SH-SY5Y (cell line): ENCODE data around the gene MAN1A1.

Source experiments
- GATA2 ChIP-seq: IDR thresholded peaks from 2 replicates; pipeline ENCODE4 v1.6.1; 2011; ENCODE audit warnings: mild to moderate bottlenecking, low read depth, low read length
- GATA3 ChIP-seq: IDR thresholded peaks from 2 replicates; pipeline ENCODE4 v1.6.1; 2011; ENCODE audit warnings: low read depth, mild to moderate bottlenecking, low read length, moderate library complexity

Gene MAN1A1

GRCh38 chr6:119269266-119270103 lies 80.1 kb downstream of the MAN1A1 start:
- TF ChIP-seq GATA2 = no peak
- no peak for TF ChIP-seq GATA3

DNA sequence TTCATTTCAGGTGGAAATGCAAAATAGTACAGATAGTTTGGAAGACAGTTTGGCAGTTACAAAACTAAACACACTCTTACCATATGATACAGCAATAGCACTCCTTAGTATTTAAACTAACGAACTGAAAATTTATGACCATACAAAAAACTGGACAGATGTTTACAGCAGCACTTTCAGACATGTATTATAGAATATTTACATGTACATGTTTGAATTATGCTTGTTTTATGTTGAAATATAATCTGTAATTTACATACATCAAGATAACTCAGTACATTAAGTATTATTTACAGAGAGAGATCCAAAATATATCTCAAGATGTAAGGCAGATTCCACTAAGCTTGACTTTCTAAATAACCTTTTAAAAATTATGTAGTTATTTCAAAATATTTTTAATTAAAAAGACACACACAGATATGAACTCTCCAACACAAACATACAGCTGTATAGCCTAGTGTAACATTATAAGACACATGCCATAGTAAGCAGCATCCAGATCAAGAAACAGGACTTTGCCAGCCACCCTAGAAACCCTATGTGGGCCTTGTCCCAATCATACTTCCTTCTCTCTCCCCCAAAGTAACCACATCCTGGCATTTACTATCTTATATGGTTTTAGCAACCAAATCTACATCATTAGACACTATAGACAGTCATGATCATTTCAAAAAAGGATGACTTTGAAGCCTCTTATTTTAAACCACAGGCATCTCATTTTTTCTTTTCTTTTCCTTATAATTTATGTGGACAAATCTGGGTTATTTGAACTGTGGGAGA lies 82.2 kb downstream of the MAN1A1 start:
- TF ChIP-seq GATA2 = no peak
- TF ChIP-seq GATA3 = no peak

- no peak for TF ChIP-seq GATA2
- no peak for TF ChIP-seq GATA3
These were observed 84.6 kb downstream of the MAN1A1 start for GRCh38 chr6:119264854-119265397.

GRCh38 chr6:119262612-119263011 lies 86.9 kb downstream of the MAN1A1 start:
- TF ChIP-seq GATA3 (no peak), GATA2 (no peak)

DNA sequence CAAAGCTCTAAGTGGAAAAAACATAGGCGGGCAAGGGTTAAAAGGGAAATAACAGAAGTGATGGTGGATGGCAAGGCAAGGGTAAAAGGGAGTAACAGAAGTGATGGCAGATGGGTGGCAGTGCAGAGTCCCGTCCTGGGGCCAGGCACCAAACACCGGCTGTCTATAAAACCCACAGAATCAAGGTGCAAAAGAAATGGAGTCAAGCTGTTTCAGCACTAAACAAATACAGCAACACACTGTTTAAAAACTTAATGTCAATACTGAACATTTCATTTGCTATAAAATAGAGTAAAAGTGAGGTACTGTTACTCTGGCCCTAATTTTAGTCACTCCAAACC lies 87.6 kb downstream of the MAN1A1 start:
- TF ChIP-seq GATA2 (no peak), GATA3 (no peak)

- TF ChIP-seq GATA3 (no peak), GATA2 (no peak)
These were observed 90.5 kb downstream of the MAN1A1 start for GRCh38 chr6:119259027-119259426.

DNA sequence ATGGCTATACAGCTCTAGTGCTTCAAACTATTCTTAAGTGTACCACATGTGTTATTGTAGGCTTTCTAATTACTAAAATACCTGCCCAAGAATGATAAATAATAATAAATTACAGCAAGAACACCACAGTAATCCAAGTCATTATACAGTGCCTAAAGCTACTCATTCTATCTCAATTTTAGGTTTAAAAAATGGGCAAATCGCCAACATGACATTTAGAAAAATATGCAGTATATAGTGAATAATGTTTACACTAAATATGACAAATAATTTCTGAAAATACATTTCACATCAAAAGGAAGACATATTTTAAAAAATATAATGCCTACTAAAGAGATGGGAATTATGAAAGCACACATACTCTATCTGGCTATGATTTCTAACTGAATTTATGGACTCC lies 91.8 kb downstream of the MAN1A1 start:
- no peak for TF ChIP-seq GATA3
- TF ChIP-seq GATA2 = no peak

DNA sequence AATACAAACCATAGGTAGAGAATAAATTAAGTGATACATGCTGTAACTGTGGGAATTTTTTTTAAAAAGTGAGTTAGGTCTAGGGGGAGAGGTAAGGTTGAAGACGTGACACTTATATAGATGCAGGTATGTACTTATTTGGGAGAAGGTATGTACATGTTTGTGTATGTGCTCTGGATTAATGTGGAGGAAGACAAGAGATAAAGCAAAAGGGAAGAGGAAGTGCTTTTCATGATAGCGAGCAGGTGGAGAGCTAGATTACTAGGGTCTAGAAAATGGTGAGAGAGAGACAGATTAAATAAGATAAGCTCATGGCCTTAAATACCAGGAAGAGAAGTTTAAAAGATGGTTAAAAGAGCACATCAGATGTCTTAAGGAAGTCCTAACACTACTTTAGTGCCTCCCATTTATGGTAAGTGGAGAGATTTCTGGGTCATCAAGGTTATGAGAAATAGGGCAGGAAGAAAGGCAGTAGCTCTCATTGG lies 92.5 kb downstream of the MAN1A1 start:
- TF ChIP-seq GATA3 = no peak
- TF ChIP-seq GATA2 = no peak

- no peak for TF ChIP-seq GATA2
- no peak for TF ChIP-seq GATA3
These were observed 93.2 kb downstream of the MAN1A1 start for GRCh38 chr6:119256392-119256791.

- TF ChIP-seq GATA2 (no peak), GATA3 (no peak)
These were observed 94.1 kb downstream of the MAN1A1 start for GRCh38 chr6:119255492-119255891.

DNA sequence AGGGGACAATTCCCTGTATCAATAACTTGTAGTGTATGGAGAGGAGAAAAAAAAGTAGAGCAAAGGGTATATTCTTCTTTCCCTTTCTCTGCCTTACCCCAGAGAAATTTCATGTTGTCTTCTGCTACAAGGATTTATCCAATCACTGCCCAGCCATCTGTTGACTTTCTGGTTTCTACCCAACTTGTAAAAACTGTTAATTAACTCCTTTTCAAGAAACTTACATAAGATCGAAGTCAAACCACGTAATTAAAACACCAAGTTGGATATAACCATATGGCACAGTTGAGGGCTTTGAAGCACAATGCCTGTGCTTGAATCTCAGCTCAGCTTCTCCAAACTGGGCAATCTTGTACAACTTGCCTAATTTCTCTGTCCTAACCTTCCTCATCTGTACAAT lies 99.5 kb downstream of the MAN1A1 start:
- TF ChIP-seq GATA2 = no peak
- no peak for TF ChIP-seq GATA3

DNA sequence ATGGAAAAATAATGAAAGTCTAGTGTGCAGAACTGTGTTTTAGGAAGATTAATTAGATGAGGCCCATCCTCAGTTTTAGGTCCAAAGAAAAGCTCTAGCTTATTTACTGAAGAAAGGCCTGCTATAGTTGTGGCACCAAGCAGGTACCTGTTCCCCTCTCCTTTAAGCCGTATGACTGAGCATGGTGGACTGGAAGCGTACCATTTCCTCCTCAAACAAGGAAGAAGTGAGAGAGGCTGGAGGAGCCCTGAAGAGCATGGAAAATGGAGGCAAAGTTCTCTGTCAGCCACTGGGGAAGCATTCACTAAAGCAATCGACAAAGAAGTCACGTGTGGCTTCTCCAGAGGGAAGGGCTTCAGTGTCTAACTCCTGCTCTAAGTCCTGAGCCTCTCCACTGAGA lies 100.2 kb downstream of the MAN1A1 start:
- TF ChIP-seq GATA2 (no peak), GATA3 (no peak)

DNA sequence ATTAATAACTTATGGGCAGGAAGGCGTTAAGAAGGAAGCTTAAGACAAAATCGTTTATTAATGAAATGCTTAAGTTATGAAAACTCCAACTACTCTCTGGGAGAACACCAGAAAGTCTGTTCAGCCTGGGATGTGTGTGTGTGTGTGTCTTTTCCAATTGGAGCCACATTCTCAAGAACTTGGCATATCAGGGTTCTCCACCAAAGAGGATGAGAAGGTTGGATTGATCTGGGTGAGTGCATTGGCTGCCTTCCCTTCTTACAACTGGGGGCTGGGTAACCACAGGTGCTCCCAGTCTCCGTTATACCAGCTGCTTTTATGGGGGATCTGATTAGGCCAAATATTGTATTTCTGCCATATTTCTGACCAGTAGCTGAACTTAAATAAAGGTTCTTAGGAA lies 102.1 kb downstream of the MAN1A1 start:
- no peak for TF ChIP-seq GATA3
- no peak for TF ChIP-seq GATA2

GRCh38 chr6:119243657-119244056 lies 105.9 kb downstream of the MAN1A1 start:
- TF ChIP-seq GATA3 = no peak
- TF ChIP-seq GATA2 = no peak
